NCI-H2196 treated with DMSO at 0.1 percent for 48 hours (cell line): ENCODE measurements around the gene STXBP1.

ENCODE experiments used
- DNase-seq: peaks from one replicate; lab custom pipeline; 2025; ENCODE audit not compliant: unreplicated experiment; lab: John Stamatoyannopoulos, UW

Gene STXBP1

DNA sequence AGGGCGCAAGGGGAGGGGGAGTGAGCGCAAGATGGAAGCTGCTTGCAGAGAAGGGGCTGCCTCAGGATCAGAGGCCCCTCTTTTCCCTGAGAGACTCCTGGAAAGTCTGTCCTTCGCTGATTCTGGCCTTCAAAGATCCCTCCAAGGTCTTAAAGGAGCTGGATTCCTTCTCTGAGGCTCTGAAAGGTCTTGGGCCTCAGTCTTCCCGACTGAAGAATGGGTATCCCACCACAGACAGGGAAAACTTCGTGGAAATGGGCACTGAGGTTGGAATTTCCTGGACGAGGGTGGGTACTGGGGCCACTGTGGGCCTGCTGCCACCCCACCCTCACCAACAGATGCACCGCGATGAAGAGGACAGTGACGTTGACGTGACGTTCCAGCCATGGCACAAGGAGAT, 100.3 kb downstream of the STXBP1 start:
- no peak for DNase-seq

DNA sequence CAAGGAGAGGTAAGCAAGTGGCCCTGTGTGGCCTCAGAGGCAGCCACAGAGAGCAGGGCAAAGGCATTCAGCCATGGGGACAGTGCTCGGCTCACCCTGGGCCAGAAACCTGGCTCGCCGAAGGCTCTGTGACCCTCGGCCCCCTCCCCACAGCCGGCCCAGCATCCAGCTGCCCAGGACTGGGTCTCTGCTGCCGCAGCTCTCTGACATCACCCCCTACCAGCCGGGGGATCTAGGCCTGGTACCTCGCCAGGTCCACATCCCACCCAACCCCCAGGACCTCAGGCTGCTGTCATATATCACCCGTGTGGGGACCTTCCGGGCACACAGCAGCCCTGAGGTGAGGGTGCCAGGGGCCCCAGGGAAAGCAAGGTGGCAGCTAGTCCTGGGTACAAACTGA, 100.8 kb downstream of the STXBP1 start:
- DNase-seq, result no peak

GRCh38 chr9:127714020-127714750, 102.1 kb downstream of the STXBP1 start:
- no peak for DNase-seq

- no peak for DNase-seq
Measured at GRCh38 chr9:127714951-127715469, 102.9 kb downstream of the STXBP1 start.

- peak; percentile 87 for DNase-seq
Measured at GRCh38 chr9:127715470-127716337, 103.6 kb downstream of the STXBP1 start, which contains the start of the genes PTRH1 and TTC16. Gene PTRH1, minus strand, starts transcription at chr9:127715663. Its CDS starts 24 bp downstream, at chr9:127715639. Gene TTC16, plus strand, starts transcription at chr9:127716079. Its CDS starts 67 bp downstream, at chr9:127716146.

GRCh38 chr9:127716412-127716811, 104.3 kb downstream of the STXBP1 start:
- no peak for DNase-seq

DNA sequence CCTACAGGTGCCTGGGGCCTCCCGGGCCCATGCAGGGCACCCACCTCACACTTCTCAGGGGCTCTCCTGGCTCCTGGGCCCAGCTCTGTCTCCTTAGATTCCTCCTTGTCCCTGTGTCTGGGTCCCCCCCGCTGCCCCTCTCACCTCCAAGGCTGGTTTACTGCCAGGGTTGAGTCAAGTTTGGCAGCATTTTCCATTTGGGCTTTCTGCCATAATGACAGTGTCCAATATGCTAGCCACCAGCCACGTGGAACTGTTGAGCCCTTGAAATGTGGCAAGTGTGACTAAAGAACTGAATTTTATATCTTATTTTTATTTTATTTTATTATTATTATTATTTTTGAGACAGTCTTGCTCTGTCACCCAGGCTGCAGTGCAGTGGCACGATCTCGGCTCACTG, 105.7 kb downstream of the STXBP1 start:
- DNase-seq, result no peak

- no peak for DNase-seq
Measured at GRCh38 chr9:127720031-127720864, 108.2 kb downstream of the STXBP1 start.

DNA sequence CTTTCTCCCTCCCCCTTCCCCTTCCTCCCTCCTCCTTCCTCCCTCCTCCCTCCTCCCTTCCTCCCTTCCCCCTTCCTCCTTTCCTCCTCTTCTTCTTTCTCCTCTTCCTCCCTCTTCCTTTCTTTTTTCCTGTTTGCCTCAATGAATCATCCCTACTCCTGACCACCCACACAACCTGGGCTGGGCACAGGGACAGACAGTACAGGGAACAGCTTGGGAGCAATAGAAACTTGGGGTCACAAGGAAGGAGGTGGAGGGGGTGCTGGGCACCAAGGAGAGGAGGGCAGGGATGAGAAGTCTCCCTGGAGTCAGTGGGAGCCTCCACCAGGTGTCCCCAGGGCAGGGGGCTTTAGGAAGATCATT, 108.8 kb downstream of the STXBP1 start:
- DNase-seq, result no peak

- no peak for DNase-seq
Measured at GRCh38 chr9:127721391-127721821, 109.3 kb downstream of the STXBP1 start.

- no peak for DNase-seq
Measured at GRCh38 chr9:127722055-127722745, 110.1 kb downstream of the STXBP1 start.

DNA sequence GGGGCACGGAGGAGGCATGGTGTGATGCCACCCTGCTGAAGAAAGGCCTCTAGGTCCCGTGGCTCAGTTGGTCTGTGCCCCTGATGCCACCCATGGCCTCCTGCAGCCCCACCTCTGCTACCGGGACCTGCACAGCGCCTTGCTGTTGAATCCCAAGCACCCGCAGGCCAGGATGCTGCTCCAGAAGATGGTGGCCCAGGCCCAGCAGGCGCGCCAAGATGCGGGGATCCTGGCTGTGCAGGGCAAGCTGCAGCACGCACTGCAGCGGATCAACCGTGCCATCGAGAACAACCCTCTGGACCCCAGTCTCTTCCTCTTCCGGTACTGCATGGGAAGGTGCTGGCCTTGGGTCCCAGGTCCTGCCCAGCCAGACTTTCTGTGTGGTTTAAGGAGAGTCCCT, 110.9 kb downstream of the STXBP1 start:
- DNase-seq, result no peak

DNA sequence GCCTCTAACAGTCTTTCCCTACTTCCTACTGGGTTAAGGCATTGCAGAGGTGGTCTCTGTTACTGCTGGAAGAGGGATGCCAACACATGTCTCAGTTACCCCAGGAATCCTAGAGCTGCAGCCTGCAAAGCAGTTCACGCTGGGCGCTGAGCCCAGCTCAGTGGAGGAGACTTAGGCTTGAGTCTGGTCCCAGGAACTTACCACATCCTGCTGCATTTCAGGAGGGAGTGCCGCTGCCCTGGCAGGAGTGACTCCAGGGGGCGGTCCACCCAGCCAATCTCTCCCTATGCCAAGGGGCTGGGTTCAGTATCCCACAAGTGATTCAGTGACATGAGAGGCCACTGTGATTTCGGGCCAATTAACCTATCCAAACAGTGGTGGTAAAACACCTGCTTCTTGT, 111.4 kb downstream of the STXBP1 start:
- peak; percentile 61 for DNase-seq

DNA sequence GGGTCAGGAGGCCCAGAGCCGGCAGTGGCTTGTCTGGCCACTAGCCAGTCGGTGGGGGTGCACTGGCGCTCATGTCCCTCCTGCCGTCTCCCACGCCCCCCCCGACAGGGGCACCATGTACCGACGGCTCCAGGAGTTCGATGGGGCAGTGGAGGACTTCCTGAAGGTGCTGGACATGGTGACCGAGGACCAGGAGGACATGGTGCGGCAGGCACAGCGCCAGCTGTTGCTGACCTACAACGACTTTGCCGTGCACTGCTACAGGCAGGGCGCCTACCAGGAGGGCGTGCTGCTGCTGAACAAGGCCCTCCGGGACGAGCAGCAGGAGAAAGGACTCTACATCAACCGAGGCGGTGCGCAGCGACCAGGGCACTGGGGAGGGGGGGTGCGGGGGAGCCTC, 111.9 kb downstream of the STXBP1 start:
- no peak for DNase-seq

DNA sequence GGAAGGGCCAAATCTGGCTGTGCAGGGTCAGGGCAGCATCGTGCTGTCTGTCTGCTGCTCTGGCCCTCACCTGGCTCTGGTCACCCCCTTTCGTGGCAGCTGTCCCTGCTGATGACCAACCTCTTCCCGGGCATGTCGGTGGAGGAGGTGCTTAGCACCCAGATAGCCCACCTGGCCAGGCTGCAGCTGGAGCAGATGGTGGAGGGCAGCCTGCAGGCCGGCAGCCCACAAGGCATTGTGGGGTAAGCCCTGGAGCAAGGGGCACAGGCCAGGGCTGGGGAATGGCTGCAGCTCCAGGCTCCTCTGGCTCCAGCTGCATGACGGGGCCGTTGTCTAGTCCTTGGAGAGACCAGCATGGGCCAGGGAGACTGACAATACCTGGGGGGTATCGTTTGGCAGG, 114.8 kb downstream of the STXBP1 start:
- no peak for DNase-seq

GRCh38 chr9:127728808-127729207, 116.7 kb downstream of the STXBP1 start:
- DNase-seq, result no peak

GRCh38 chr9:127729522-127730256, 117.6 kb downstream of the STXBP1 start:
- DNase-seq, result no peak

DNA sequence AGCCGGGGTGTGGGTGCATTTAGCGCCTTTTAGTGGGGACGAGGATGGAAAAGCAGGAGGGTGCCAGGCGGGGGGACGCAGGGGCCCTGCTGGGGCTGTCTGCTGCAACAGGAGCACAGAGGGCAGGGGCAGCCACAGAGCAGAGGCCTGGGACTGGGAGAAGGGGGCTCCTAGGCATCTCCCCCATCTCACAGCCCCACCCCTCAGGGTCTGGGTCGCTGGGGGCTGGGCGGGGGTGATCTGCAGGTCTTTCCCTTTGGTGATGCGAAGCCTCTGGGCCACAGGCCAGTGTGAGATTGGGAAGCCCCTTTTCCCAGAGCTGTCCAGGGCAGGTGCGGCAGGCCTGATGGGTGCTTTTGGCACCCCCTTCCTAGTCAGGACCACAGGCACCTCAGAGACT, 118.2 kb downstream of the STXBP1 start:
- DNase-seq, result no peak

GRCh38 chr9:127730799-127731410, 118.8 kb downstream of the STXBP1 start:
- DNase-seq, result no peak
